ENCODE data around the gene ZNF710.

The ZNF710 gene

GRCh38 chr15:90058308-90058707, 57.2 kb downstream of the ZNF710 start:
- TF ChIP-seq CTCF (IDR thresholded peaks at IDR 0.05; ENCODE audit: insufficient read depth, low read depth, low read length, missing control alignments), result no peak

GRCh38 chr15:90058775-90059174, 57.7 kb downstream of the ZNF710 start:
- DNase-seq (ENCODE audit: low read depth), result no peak
- no peak overlapping the region for H3K4me3 ChIP-seq (ENCODE audit: low read length)
- TF ChIP-seq CTCF (IDR thresholded peaks at IDR 0.05; ENCODE audit: insufficient read depth, low read depth, low read length, missing control alignments), result no peak

More at GRCh38 chr15:90058308-90058707, 57.2 kb downstream of the ZNF710 start:
- no peak overlapping the region for H3K4me3 ChIP-seq (ENCODE audit: low read length)
- no peak for DNase-seq (ENCODE audit: low read depth)

GRCh38 chr15:90059208-90059985, 58.3 kb downstream of the ZNF710 start:
- TF ChIP-seq CTCF (IDR thresholded peaks at IDR 0.05; ENCODE audit: insufficient read depth, low read depth, low read length, missing control alignments), result no peak
- peak; percentile 50 for DNase-seq (ENCODE audit: low read depth)
- H3K4me3 ChIP-seq (ENCODE audit: low read length), result no peak overlapping the region

- H3K4me3 ChIP-seq (ENCODE audit: low read length), result no peak overlapping the region
- DNase-seq (ENCODE audit: low read depth), result peak; percentile 40
- TF ChIP-seq CTCF (IDR thresholded peaks at IDR 0.05; ENCODE audit: insufficient read depth, low read depth, low read length, missing control alignments), result no peak
Observed at GRCh38 chr15:90060797-90061196, 59.7 kb downstream of the ZNF710 start.

GRCh38 chr15:90062023-90062442, 60.9 kb downstream of the ZNF710 start:
- TF ChIP-seq CTCF (IDR thresholded peaks at IDR 0.05; ENCODE audit: insufficient read depth, low read depth, low read length, missing control alignments), result no peak

GRCh38 chr15:90062462-90062932, 61.4 kb downstream of the ZNF710 start:
- TF ChIP-seq CTCF (IDR thresholded peaks at IDR 0.05; ENCODE audit: insufficient read depth, low read depth, low read length, missing control alignments), result no peak
- DNase-seq (ENCODE audit: low read depth), result peak; percentile 92
- no peak overlapping the region for H3K4me3 ChIP-seq (ENCODE audit: low read length)

More at GRCh38 chr15:90062023-90062442, 60.9 kb downstream of the ZNF710 start:
- no peak overlapping the region for H3K4me3 ChIP-seq (ENCODE audit: low read length)
- DNase-seq (ENCODE audit: low read depth), result peak; percentile 80
